ENCODE results near the gene PLAC1.

DNA sequence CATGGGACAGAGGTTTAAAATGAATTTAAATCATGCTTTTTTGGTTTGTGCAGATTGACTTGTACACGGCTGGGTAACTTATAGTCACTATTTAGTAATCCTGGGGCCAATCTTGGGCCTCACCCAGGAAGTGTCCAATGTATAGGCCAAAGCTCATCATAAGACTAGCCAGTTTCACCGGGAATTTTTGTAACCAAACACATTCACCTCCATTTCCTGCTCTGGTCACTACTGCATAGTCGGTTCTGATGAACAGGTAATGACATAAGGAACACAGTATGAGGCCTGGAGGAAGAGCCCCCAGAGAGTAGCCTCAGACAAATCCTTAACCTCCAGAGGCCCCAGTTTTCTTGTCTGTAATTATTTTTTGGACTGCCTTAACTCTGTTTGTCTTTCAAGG lies 116.4 kb downstream of the PLAC1 start:
- TF ChIP-seq POLR2AphosphoS5 (IDR thresholded peaks at IDR 0.05; ENCODE audit: borderline replicate concordance, low read depth, low read length) (no peak), EZH2 (IDR thresholded peaks at IDR 0.05) (no peak), FOXP2 (optimal IDR thresholded peaks at IDR 0.05; ENCODE audit: control extremely low read depth, extremely low read length, insufficient read depth) (no peak)

Data from SK-N-MC (cell line).